Neural cell (in vitro differentiated cells): ENCODE results near the gene GTF3C2.

ENCODE experiments used
- SMC3 ChIP-seq: fragments of 450-650 bp; conservative IDR thresholded peaks from 2 replicates; pipeline ENCODE4 v1.6.1; 2014; ENCODE audit warnings: antibody characterized with exemption, mild to moderate bottlenecking, moderate library complexity; ENCODE audit not compliant: poor library complexity
- TF ChIP-seq, protein P1 (sequence below): fragments of 450-650 bp; IDR thresholded peaks from 2 replicates; pipeline ENCODE4 v1.5.1; 2014; ENCODE audit warnings: antibody characterized with exemption, mild to moderate bottlenecking, moderate library complexity; ENCODE audit not compliant: poor library complexity, severe bottlenecking

DNA sequence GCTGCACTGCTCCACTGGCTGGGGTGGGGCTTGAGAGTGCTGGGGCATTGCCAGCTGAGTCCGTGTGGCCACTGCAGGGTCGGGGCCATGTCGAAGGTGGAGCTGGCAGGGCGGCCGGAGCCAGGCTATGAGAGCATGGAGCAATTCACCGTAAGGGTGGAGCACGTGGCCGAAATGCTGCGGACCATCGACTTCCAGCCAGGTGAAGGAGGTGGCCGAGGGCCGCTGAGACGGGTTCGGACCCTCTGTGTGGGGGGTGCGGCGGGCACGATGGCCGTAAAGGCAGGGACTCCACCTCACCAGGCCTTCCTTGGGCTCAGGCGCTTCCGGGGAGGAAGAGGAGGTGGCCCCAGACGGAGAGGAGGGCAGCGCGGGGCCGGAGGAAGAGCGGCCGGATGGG, 50.4 kb downstream of the GTF3C2 start:
- TF ChIP-seq, protein P1, sequence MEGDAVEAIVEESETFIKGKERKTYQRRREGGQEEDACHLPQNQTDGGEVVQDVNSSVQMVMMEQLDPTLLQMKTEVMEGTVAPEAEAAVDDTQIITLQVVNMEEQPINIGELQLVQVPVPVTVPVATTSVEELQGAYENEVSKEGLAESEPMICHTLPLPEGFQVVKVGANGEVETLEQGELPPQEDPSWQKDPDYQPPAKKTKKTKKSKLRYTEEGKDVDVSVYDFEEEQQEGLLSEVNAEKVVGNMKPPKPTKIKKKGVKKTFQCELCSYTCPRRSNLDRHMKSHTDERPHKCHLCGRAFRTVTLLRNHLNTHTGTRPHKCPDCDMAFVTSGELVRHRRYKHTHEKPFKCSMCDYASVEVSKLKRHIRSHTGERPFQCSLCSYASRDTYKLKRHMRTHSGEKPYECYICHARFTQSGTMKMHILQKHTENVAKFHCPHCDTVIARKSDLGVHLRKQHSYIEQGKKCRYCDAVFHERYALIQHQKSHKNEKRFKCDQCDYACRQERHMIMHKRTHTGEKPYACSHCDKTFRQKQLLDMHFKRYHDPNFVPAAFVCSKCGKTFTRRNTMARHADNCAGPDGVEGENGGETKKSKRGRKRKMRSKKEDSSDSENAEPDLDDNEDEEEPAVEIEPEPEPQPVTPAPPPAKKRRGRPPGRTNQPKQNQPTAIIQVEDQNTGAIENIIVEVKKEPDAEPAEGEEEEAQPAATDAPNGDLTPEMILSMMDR, result no peak
- TF ChIP-seq SMC3, result no peak
